AG04450 (cell line): ENCODE data around the gene RTL5. TPM values are rescaled to one million over a fixed set of nuclear protein-coding genes. Genes with fewer than 3 reads are reported as not detected.
A peak's percentile ranks its signal among the peaks of the same experiment; 100 is the strongest.
"Not testable (repeated sequence)": the region's sequence is repeated elsewhere in the genome, so short reads cannot be mapped to it uniquely, and the experiment has no call there.

Experiments used
- CTCF ChIA-PET: fragments of 300-600, 350-600 bp; formaldehyde crosslinking; extraction: SDS; loops from one replicate; lab custom pipeline; 2022; ENCODE audit warnings: antibody characterized with exemption, inconsistent platforms; lab: Charles Lee
- POLR2A ChIA-PET: fragments of 350-600 bp; formaldehyde crosslinking; extraction: SDS; loops from one replicate; lab custom pipeline; 2021; ENCODE audit warnings: antibody characterized with exemption, inconsistent platforms; lab: Yijun Ruan, JAX
- DNase-seq: peaks from one replicate; pipeline ENCODE4 v3.0.0-alpha.2; 2011; ENCODE audit warnings: low read depth, low spot score
- H3K27ac ChIP-seq: one replicate; pipeline ENCODE4 v1.5.1; 2012; ENCODE audit warnings: low read depth, low read length, control low read depth
- H3K27me3 ChIP-seq: one replicate; pipeline ENCODE4 v1.6.0; 2012; ENCODE audit warnings: low read length; ENCODE audit not compliant: control insufficient read depth, insufficient read depth
- H3K4me3 ChIP-seq: 2 replicates; pipeline ENCODE4 v1.5.1; 2011; ENCODE audit warnings: mild to moderate bottlenecking, low read depth, low read length, control low read depth
- H3K9me3 ChIP-seq: 2 replicates; pipeline ENCODE4 v1.5.1; 2012; ENCODE audit warnings: low read length; ENCODE audit not compliant: control insufficient read depth, insufficient read depth
- polyA minus RNA-seq: library from RNA; depleted of rRNA, polyadenylated mRNA; stranded (reverse); fragments of >200 nt; gene quantifications from 2 replicates; pipeline ENCODE4 v1.2.3, GENCODE V29; 2011; rRNA and poly(A)+ RNA removed
- polyA plus RNA-seq: library from polyadenylated mRNA; depleted of rRNA; stranded (reverse); fragments of >200 nt; gene quantifications from 2 replicates; pipeline ENCODE4 v1.2.3, GENCODE V29; 2011; rRNA removed
- TF ChIP-seq, protein P1 (sequence below): IDR thresholded peaks from 2 replicates; pipeline ENCODE4 v1.5.1; 2011; ENCODE audit warnings: low read depth, low read length, control low read depth, inconsistent platforms

RTL5 gene
- polyA plus RNA-seq: 1.7 and 2.9 TPM in 2 replicates
- polyA minus RNA-seq: 5.0 and 5.1 TPM in 2 replicates

DNA sequence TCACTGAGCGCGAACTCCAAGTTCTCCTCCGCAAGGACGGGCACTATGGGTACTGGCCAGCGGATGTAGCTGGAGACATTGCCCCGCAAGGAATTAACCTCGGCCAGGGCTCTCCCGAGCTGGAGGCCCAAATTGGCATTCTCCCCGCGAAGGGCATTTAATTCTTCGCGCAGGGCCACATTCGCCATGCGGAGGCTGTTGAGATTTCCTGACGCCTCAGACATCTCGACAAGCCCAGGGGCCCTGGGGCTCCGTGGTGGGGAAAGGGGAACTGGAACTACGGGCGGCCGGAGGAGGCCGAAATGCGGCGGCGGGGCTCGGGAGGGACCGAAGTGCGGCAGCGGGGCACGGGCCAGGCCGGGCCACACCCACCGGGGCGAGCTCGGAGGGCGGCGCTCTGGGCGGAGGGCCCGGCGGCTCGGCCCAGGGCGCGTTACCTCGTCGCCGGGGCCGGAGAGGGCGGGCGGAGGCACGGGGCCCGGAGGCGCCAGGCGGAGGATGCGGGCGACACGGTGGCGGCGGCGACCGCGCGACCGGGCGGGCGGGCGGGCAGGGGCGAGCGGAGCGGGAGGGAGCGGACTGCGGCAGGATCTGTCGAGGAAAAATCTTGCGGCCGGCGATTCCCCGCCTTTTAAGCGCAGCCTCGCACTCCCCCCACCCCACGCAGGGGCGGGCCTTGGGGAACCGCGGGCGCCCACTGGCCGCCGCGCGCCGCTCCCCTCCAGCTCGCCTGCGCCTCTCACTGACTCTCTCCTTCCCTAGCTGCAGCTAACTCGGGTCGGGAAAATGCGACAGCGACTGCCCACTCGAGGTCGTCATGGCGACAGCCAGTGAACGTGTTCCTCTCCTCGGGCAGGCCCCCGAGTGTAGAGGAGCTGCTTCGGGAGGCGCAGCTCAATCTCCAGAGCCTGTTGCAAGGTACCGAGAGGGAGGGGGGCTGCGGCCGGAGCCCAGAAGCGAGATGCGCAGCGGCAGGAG, at the start of gene RTL5:
Gene RTL5, minus strand, starts transcription at position 599 of the 978 bp plus-strand sequence.
- ChIA-PET CTCF (interaction anchor here (0.7 to 1.7 kb wide), 3 partner anchors 89 to 133 kb away, joined by 3 to 5 read pairs (median 3); no protein-coding TSS in a partner anchor), POLR2A (interaction anchor here (0.6 to 1.5 kb wide), 4 partner anchors 50 to 778 kb away, joined by 3 to 11 read pairs (median 5); partner anchors contain the start of gene PIN4)
- H3K27me3 ChIP-seq: no peaks in the 10 kb centered on the region
- no peaks in the 10 kb centered on the region for H3K9me3 ChIP-seq
- DNase-seq: peak; percentile 63
- no peak within 1 kb of the TSS for H3K27ac ChIP-seq
- TF ChIP-seq, protein P1, sequence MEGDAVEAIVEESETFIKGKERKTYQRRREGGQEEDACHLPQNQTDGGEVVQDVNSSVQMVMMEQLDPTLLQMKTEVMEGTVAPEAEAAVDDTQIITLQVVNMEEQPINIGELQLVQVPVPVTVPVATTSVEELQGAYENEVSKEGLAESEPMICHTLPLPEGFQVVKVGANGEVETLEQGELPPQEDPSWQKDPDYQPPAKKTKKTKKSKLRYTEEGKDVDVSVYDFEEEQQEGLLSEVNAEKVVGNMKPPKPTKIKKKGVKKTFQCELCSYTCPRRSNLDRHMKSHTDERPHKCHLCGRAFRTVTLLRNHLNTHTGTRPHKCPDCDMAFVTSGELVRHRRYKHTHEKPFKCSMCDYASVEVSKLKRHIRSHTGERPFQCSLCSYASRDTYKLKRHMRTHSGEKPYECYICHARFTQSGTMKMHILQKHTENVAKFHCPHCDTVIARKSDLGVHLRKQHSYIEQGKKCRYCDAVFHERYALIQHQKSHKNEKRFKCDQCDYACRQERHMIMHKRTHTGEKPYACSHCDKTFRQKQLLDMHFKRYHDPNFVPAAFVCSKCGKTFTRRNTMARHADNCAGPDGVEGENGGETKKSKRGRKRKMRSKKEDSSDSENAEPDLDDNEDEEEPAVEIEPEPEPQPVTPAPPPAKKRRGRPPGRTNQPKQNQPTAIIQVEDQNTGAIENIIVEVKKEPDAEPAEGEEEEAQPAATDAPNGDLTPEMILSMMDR: no peak
- H3K4me3 ChIP-seq: peak within 1 kb of the TSS; percentile 56

DNA sequence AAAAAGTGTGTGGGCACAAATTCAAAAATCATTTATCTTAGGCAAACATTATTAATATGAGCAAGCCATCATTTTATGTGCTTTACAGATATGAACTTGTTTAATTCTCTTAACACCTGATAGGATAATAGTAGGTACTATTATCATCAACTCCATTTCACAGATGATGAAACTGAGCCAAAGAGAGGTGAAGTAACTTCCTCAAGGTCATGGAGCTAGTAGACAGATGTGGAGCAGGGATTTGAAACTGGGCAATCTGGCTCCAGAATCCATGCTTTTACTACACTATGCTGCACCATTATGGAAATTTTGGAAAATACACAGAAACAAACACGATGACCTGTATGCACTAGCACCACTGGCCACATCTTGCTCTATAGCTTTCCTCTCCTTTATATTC, 48.8 kb upstream of the RTL5 start:
- no peak for DNase-seq
- no peaks in the 10 kb centered on the region; the same call in 1 of the 2 replicates for H3K9me3 ChIP-seq
- H3K27me3 ChIP-seq: no peaks in the 10 kb centered on the region
- no peak overlapping the region for H3K27ac ChIP-seq
- TF ChIP-seq, protein P1: no peak
- ChIA-PET POLR2A (interaction anchor here (0.6 to 2.2 kb wide), 5 partner anchors 22 to 162 kb away, joined by 3 to 11 read pairs (median 5); partner anchors contain the start of genes RPS4X and RTL5), CTCF (interaction anchor here (0.8 to 1.1 kb wide), 3 partner anchors 55 to 181 kb away, joined by 3 to 4 read pairs (median 3); no protein-coding TSS in a partner anchor)
- H3K4me3 ChIP-seq: peak overlapping the region; percentile 84

GRCh38 chrX:72176981-72177380, 45.3 kb upstream of the RTL5 start:
- TF ChIP-seq, protein P1: no peak
- POLR2A ChIA-PET: no interaction called here
- Histone ChIP-seq H3K9me3 (no peaks in the 10 kb centered on the region; the same call in 1 of the 2 replicates), H3K4me3 (no peak overlapping the region), H3K27ac (no peak overlapping the region), H3K27me3 (no peaks in the 10 kb centered on the region)
- DNase-seq: no peak
- CTCF ChIA-PET: no interaction called here

GRCh38 chrX:72176289-72176688, 44.6 kb upstream of the RTL5 start:
- H3K9me3 ChIP-seq, H3K27me3 ChIP-seq, POLR2A ChIA-PET, DNase-seq, H3K27ac ChIP-seq, CTCF ChIA-PET, H3K4me3 ChIP-seq: not testable (repeated sequence)

DNA sequence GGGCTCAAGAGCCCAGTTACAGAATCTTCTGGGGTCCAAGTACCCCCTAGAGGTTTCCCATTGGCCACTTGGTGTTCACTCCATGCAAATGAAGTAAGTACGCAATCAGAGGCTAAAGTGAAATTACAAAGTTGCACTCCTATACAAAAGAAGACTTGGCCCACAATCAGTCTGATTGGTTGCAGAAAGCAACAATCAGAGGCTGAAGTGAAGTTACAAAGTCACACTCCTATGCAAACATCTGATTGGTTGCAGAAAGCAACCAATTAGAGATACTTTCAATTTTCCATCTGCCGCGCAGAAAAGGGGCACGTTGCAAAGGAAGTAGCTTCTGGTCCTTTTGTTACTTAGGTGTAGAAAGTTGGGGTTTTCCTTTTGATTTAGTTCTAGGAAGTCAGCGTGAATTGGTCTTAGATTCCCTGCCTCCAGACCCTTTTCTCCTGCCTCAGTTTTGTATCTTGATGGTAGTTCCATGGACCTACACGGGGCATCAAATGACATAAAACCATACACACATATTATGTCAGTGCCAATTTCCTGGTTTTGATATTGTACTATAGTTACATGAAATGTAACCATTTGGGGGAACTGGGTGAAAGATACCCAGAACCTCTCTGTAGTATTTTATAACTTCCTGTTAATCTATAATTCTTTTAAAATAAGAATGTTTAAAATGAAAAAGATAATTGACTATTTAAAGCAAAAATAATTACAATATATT, 37.5 kb upstream of the RTL5 start:
- no peaks in the 10 kb centered on the region for H3K9me3 ChIP-seq
- H3K27ac ChIP-seq: no peak overlapping the region
- TF ChIP-seq, protein P1: no peak
- no peak overlapping the region for H3K4me3 ChIP-seq
- DNase-seq: no peak
- CTCF ChIA-PET: no interaction called here
- H3K27me3 ChIP-seq: no peaks in the 10 kb centered on the region
- POLR2A ChIA-PET: no interaction called here
